HG02852 (cell line): ENCODE measurements around the gene SNTG2.
A peak's percentile ranks its signal among the peaks of the same experiment; 100 is the strongest.

ENCODE experiments used
- ATAC-seq: cut with Tn5 transposase; IDR thresholded peaks from one replicate; pipeline ENCODE4 v1.9.1; 2021; ENCODE audit warnings: mild to moderate bottlenecking, moderate library complexity; ENCODE audit not compliant: unreplicated experiment

The SNTG2 gene

DNA sequence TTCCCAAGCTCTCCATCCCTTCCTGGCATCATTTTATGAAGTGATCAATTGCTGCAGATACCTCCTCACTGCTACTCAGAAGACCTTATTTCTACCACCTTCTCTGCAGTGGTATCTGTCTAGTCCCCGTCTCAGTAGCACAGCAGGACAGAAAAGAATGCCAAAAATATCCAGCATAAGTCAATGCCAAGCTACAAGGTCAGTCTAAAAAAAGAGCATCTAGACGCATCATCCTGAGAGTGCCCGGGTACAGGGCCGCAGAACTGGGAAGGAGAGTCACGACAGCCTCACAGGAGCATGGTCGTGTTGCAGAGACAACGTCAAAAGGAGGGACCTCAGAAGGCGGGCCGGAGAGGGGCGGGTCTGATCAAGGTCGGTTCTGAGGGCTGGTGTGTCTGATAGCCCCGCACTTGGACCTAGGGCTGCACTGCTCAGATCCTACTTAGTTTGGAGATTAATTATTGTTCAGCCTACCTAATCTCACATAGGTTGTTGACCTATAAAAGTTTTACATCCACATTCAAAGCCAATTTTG, 24.3 kb upstream of the SNTG2 start:
- ATAC-seq: no peak

DNA sequence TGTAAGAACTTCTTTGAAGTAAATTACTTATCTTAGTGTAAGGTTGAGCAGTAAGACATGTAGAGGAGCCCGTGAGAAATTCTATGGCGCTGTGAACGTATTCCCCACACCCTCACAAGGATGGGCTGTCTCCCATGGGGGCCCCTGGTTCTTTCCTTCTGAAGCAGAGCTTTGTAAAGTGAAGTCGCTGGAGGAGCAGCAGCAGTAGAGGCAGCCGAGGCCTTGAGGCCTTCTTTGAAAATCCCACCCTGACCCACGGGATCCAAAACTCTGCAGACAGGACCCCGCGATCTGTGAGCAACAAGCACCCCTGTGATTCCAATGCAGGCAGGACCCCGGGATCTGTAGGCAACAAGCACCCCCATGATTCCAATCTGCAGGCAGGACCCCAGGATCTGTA, 23.8 kb upstream of the SNTG2 start:
- ATAC-seq: no peak

DNA sequence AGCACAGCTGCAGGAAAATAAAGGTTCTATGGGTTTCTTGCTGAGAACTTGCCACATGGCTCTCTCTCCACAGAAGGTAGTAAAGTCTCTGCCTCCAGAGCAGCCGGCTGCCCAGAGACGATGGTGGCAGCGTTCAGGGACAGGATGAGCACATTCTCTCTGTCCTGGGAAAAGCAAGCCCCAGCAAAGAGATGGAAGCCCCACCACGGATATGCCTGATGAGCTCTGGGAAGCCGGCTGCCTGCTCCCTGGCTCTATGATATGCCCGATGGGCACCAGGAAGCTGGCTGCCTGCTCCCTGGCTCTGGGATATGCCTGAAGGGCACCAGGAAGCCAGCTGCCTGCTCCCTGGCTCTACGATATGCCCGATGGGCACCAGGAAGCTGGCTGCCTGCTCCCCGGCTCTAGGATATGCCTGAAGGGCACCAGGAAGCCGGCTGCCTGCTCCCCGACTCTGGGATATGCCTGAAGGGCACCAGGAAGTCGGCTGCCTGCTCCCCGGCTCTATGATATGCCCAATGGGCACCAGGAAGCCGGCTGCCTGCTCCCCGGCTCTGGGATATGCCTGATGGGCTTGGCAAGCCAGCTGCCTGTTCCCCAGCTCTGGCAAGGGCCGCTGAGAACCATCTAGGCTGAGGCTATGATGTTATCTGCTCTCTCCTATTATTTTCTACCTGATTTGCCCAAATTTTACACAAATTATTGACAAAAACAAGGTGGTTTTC, 21.5 kb upstream of the SNTG2 start:
- no peak for ATAC-seq

DNA sequence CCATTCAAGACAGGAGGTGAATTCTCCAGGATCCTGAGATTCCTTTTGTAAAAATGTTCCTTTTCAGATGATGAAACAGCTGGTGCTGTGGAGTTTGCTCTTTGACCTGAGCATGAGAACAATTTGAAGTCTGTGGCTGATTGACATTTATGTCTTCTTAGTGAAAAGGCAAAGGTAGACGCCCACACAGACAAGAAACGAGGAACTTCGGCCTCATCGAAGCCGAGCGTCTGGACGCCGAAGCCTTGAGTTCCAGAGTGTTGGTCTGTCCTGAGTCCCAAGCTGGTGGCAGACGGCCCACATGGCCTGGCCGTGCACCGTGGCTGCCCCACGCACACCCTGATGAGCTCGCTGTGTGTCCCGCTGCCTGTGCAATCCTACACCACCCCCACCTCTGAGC, 20.7 kb upstream of the SNTG2 start:
- ATAC-seq: no peak

DNA sequence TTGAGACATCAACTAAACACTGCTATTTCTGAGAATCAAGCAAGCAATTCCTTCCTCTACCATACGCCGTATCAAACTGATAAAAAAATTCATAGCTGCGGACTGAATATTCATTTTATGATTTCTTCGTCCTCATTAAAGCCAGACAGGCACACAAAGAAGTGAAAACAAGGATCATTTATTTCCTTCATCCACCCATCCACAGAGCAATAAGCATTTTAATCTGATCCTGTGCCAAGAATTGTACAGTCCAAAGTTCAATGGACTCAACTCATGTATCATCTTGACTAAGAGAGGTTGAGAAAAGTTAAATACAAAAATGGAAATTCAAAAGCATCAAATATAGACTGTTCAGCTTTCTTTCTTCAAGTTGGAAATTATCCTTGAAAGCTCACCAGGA, 19.7 kb upstream of the SNTG2 start:
- ATAC-seq: no peak

DNA sequence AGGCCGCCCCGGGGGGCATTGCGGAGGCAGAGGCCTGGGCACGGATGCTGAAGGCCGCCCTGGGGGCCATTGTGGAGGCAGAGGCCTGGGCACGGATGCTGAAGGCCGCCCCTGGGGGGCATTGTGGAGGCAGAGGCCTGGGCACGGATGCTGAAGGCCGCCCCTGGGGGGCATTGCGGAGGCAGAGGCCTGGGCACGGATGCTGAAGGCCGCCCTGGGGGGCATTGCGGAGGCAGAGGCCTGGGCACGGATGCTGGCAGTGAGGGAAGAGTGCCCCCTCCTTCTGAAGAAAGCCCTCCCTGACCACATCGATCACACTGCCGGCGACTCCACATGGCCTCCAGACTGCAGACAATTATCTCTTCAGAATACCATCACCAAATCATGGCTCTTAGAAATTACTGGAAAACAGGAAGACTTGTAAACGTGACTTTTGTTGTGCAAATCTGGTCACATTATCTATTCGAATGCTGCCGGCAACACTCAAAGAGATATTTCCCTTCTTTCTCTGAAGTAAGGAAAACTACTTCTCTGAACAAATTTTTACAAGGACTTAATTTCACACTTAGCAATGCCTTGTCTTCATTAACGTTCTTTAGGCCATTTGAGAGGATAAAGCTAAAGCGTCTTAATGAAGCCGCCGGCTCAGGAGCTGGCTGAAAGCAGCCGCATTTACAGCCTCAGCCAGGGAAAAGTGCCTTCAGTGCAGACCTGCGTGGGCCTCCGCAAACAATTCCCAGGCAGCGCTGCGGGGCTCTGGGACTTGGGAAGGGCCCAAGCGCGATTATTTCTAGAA, 18.1 kb upstream of the SNTG2 start:
- ATAC-seq: no peak

DNA sequence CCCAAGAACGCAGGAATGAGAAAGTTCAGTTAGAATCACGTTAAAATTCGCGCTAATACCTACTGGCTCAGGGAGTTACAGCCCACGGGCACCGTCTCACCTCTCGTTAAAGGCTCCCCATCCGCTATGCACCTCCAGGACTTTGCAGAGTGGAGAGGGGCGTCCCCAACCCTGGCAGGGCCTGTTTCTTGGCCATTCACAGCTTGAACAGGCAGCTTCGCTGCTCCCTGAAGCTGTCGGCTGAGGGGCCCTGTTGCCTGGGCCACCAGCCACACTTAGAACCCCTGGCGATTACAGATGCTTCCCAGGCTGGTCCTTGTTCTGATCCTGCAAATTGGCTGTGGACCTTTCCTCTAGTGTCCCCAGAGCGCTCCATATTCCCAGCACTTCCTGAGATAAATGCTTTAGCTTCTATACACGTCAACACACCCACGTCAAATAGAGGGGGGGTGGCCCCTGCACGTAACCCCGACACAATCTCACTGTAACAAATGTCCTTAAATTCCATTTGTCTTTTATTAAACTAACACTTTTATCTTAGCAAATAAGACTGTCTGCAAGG, 16.8 kb upstream of the SNTG2 start:
- ATAC-seq: no peak

DNA sequence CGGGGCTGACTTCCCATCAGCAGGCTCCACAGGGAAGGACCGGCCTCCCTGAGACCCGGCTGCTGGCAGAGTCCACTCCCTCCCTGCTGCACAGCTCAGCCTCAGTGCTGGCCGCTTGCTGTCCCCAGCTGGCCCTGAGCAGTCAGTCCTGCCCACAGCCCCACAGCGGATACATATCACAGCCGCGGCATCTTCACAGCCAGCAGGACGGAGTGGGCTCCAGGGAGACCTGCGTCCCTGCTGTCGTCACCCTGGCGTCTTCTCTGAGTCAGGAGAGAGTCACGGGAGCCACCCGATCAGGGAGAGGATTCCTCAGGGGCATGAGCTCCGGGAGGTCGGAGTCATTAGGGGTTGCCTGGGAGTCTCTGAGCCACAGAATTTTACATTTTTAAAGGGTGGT, 13.1 kb upstream of the SNTG2 start:
- ATAC-seq: no peak

DNA sequence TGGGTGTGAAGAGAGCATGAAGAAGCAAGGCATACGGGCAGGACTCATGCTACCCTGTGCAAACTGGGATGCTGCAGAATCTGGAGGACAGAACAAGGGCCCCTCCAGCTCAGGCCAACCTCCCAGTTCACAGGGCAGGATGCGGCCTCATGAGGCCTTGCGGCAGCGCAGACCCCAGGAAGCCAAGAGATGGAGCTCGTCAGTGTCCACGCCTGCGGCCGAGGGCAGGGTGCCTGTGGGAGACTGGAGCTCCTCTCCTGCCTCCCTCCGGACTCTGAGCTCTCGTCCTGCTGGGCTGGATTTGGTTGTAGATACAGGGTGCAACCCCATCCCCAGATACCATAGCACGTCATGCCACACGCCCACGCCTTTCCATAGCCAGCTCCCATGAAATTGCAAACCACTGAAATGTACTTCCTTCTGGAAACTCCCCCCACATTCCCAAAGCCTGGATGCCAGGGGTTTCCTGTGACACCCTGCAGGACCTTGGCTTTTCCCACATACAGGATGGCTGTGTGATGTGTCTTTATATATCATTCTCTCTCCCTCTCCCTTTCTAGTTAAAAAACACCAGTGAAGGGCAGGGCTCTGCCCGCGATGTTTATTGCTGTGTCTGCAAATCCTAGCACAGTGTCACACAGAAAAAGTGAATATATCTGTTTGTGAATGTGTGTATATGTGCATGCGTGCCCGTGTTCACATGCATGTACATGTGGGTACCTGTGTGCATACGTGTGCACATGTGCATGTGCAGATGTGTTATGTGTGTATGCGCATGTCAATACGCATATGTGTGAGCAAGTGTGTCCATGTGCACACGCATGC, 12.3 kb upstream of the SNTG2 start:
- no peak for ATAC-seq

DNA sequence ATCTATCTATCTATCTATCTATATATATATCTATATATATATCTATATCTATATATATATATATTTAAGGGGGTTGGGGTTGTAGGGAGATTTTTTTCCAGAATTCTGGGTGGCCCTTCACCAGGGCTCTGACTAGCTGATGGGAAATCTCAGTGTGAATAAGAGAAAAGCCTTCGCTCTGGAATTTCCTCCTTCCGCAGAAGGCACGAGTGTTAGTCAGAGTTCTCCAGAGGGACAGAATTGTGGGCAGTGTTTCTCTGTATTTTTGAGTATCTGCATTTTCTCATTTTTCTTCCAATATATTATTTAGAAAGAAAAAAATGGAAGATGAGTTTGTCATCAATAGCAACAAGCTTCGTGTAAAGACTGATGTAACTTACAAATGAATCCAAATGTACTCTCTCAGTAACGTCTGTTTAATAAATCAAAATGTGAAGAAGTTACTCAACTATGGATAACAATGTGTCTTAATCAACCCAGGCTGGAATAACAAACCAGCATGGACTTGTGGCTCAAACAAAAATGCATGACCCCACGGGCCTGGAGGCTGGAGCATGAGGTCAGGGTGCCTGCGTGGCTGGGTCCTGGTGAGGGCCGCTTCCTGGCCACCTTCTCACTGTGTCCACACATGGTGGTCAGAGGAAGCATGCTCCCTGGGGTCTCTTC, 10.6 kb upstream of the SNTG2 start:
- no peak for ATAC-seq

DNA sequence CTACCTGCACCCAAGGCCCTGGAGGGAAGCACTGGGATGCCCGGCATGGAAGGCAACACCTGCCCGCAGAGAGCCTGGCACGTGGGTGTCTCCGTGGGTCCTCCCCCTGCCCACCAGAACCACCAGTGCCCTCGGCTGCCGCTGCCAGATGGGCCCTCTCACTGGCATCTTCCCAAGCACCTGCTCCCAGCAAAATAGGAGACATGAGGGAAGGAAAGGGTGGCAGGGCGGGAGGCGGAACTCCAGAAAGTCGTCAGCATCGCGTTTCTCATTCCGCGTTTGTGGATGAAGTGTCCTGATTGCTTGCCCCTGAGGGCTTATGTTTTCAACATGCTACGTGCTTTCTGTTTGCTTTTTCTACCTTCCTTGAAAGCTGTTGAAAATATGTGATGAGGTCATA, 8.8 kb upstream of the SNTG2 start:
- no peak for ATAC-seq

DNA sequence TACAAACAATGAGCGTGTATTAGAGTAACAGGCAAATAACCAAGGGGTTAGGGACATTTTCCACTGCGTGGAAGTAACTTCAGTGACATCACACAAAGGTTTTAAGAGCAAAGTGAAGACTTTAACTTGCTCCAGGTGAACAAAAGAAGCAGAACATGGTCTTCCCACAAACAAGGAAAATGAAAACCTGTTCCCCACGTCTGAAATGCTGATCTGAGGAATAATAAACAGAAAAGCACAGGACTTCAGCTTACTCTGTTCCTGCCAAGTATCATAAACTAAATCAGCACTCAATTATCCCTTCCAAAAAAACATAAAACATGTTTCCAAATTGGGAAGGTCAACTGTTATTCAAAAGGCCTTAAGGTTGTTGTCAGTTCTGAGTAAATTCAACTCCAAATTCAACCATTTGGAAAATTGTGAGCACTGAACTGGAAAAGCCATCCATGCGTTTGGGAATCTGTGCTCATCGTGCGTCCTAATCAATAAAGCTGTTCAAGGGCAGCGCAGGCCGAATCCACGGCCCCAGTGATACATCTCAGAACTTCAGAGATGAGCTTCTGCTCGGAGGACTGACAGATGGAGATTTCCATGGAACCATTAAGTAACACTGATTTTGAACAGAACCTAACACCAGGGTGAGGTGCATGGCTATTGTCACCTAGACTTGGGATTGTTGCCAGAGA, 7.7 kb upstream of the SNTG2 start:
- ATAC-seq: no peak

DNA sequence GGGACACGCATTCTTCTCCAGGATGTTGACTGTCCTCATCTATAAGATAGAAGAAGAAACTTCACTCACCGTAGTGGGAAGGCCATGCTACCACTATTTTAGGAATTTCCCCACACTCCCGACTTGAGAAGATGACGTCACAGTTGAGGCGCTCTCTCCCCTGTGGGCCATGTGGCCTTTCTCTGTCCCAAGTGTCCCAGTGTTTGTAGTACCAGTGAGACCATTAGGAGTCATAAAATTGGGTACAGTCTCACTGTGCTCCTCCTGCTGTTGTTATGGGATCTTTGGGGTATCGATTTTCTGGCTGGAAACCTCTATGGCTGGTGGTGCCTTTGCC, 7.2 kb upstream of the SNTG2 start:
- ATAC-seq: no peak

DNA sequence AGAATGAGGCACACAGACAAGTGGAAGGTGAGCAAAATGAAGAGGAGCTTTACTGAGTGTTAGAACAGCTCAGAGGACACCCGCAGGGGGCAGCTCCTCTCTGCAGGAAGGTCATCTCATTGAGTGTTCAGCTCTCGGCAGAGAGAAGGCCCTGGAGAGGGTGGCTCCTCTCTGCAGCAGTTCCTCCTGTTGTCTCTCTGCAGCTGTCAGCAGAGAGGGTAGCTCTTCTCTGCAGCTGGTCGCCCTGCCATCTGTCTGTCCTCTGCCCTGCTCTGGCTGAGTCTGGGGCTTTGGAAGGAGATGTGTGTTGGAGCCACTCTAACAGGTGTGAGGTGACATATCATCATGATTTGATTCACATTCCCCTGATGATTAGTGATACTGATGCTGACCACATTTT, 6.8 kb upstream of the SNTG2 start:
- no peak for ATAC-seq

DNA sequence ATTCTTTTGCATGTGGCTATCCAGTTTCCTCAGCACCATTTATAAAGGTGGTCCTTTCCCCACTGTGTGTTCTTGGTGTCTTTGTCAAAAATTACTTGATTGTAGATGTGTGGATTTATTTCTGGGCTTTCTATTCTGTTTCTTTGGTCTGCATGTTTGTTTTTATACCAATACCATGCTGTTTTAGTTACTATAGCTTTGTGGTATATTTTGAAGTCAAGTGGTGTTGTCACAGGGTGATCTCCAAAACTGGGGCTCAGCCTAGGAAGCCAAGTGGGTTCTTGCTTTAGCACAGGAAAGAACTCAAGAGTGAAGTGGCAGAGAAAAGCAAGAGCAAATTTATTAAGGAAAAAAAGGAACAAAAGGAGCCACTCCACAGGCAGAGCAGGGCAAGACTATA, 6.0 kb upstream of the SNTG2 start:
- ATAC-seq: no peak

DNA sequence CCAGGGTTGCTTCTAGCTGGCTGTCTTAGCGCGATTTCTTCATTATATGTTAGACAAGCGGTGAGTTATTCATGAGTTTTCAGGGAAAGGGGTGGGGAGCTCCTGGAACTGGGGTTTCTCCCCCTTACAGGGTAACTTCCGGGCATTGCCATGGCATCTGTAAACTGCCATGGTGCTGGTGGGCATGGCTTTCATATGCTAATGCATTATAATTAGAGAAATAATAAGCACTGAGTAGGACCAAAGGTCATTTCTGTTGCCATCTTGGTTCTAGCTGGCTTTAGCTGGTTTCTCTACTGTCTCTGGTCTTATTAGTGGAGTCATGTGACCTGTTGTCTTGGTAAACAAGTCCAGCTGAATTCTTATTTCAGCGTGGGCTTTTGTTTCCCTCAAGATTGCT, 5.5 kb upstream of the SNTG2 start:
- ATAC-seq: no peak

DNA sequence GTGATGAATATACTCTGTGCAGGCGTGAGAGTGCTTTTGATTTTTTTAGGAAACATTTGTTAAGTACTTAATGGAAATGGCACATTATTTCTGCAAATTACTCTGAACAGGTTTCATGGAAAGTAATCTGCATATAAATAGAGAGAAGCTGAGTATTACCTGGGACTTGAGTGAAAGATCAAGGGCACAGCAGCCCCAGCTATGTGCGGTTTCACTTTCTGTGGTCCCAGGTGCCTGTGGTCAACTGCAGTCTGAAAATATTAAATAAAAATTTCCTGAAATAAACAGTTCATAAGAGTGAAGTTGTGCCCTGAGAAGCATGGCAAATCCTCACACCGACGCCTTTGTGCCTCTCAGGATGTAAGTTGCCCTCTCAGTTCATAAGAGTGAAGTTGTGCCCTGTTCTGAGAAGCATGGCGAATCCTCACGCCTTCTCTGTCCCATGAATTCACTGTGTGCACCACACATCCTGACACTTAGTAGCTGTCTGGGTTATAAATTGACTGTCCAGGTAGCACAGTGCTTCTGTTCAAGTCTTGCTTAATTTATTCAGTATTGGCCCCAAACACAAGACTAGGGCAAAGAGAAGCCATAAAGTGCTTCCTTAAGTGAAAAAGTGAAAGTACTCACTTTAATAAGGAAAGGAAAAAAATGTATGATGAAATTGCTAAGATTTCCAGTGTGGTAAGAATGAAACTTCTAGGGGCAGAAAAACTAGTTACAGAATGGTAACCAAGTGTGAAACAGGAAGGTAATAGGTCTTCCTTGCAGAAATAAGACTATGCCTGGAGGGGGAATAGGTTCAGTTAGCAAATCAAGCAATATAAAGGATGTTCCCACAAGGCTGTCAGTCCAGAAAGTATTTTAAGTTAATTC, 4.3 kb upstream of the SNTG2 start:
- peak; percentile 52 for ATAC-seq

DNA sequence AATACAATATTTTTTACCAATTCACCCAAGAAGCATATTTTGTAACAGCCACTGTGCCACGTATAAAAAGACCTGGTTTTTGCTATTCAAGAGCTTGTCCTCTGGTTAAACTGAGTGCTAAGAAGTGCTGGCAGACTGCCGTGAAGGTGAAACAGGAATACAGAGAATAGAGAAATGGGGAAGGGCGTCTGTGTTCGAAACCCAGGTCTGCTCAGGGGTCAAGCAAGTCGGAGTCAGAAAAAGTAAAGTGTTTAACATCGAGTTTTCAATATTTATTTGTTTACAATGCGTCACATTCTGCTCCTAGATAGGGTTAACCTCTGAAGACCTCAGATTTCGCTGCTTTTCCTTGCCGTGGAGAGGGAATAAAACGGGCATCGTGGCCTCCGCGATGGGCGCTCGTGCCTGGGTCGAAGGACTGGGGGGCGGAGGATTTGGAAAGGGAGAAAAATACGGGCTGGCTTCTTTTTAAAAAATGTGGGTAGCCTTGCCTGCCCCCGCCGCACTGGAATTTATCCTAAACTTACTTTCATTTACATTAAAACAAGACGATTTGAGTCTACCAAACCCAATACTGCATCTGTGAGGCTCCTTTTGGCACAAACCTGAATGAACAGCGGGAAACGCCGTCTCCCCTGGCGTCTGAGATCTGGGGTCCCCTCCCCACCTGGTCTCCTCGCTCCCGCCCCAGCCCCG, 1.1 kb upstream of the SNTG2 start:
- ATAC-seq: no peak
